Glutamatergic neuron (in vitro differentiated cells): Measurements from ENCODE around the gene CDC73. TPM values are rescaled to one million over a fixed set of nuclear protein-coding genes. Genes with fewer than 3 reads are reported as not detected.

Experiments used
- DNase-seq: peaks from one replicate; pipeline ENCODE4 v3.0.0; 2022
- H3K27ac Mint-ChIP-seq: one replicate; pipeline ENCODE4 v1.8.0; 2020; ENCODE audit warnings: mild to moderate bottlenecking, mixed read lengths, inconsistent platforms; ENCODE audit not compliant: unreplicated experiment
- H3K27me3 Mint-ChIP-seq: one replicate; pipeline ENCODE4 v1.8.0; 2020; ENCODE audit warnings: mild to moderate bottlenecking, moderate library complexity, mixed read lengths, inconsistent platforms; ENCODE audit not compliant: unreplicated experiment
- H3K36me3 Mint-ChIP-seq: one replicate; pipeline ENCODE4 v1.8.0; 2020; ENCODE audit warnings: mild to moderate bottlenecking, mixed read lengths, inconsistent platforms; ENCODE audit not compliant: unreplicated experiment
- H3K4me1 Mint-ChIP-seq: one replicate; pipeline ENCODE4 v1.8.0; 2020; ENCODE audit warnings: mild to moderate bottlenecking, low read depth, mixed read lengths, inconsistent platforms; ENCODE audit not compliant: unreplicated experiment
- H3K4me3 Mint-ChIP-seq: one replicate; pipeline ENCODE4 v1.8.0; 2020; ENCODE audit warnings: mild to moderate bottlenecking, mixed read lengths, inconsistent platforms; ENCODE audit not compliant: unreplicated experiment
- H3K9me3 Mint-ChIP-seq: one replicate; pipeline ENCODE4 v1.8.0; 2020; ENCODE audit warnings: mild to moderate bottlenecking, moderate library complexity, mixed read lengths, inconsistent platforms; ENCODE audit not compliant: unreplicated experiment
- total RNA-seq: library from RNA; stranded (reverse); fragmentation: NEBNext Ultra II Directional; extraction: Animal tissue kit (Norgen Biotek cat#: 25700); gene quantifications from one replicate; pipeline ENCODE4 v1.2.1, GENCODE V29; 2021; ENCODE audit not compliant: unreplicated experiment
- TF ChIP-seq, protein P1 (sequence below): fragments of 200-600 bp; sonication (generic); IDR thresholded peaks from one replicate; pipeline ENCODE4 v1.5.0; 2021; ENCODE audit not compliant: partially characterized antibody, unreplicated experiment

The CDC73 gene
- total RNA-seq, 1 donor from 2014 or later: 40.0 TPM

- TF ChIP-seq, protein P1, sequence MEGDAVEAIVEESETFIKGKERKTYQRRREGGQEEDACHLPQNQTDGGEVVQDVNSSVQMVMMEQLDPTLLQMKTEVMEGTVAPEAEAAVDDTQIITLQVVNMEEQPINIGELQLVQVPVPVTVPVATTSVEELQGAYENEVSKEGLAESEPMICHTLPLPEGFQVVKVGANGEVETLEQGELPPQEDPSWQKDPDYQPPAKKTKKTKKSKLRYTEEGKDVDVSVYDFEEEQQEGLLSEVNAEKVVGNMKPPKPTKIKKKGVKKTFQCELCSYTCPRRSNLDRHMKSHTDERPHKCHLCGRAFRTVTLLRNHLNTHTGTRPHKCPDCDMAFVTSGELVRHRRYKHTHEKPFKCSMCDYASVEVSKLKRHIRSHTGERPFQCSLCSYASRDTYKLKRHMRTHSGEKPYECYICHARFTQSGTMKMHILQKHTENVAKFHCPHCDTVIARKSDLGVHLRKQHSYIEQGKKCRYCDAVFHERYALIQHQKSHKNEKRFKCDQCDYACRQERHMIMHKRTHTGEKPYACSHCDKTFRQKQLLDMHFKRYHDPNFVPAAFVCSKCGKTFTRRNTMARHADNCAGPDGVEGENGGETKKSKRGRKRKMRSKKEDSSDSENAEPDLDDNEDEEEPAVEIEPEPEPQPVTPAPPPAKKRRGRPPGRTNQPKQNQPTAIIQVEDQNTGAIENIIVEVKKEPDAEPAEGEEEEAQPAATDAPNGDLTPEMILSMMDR: no peak
- no peak for DNase-seq
These were observed 67.7 kb downstream of the CDC73 start for GRCh38 chr1:193189442-193190095.

GRCh38 chr1:193190096-193190744, 68.4 kb downstream of the CDC73 start:
- Mint-ChIP-seq H3K27me3 (peaks cover 19% of the 10 kb centered on the region), H3K4me3 (peak overlapping the region; percentile 23), H3K27ac (peak overlapping the region; percentile 23), H3K36me3 (peaks cover 13% of the 10 kb centered on the region), H3K9me3 (peaks cover 16% of the 10 kb centered on the region), H3K4me1 (peaks cover 18% of the 10 kb centered on the region)
- TF ChIP-seq, protein P1: no peak
- DNase-seq: no peak

More at GRCh38 chr1:193189442-193190095, 67.7 kb downstream of the CDC73 start:
- H3K36me3 Mint-ChIP-seq: peaks cover 19% of the 10 kb centered on the region
- peak overlapping the region; percentile 60 for H3K27ac Mint-ChIP-seq
- H3K9me3 Mint-ChIP-seq: peaks cover 17% of the 10 kb centered on the region
- H3K4me3 Mint-ChIP-seq: peak overlapping the region; percentile 23
- peaks cover 18% of the 10 kb centered on the region for H3K4me1 Mint-ChIP-seq
- peaks cover 22% of the 10 kb centered on the region for H3K27me3 Mint-ChIP-seq

GRCh38 chr1:193192586-193192985, 70.8 kb downstream of the CDC73 start:
- Mint-ChIP-seq H3K4me3 (no peak overlapping the region), H3K9me3 (no peaks in the 10 kb centered on the region), H3K4me1 (peaks cover 18% of the 10 kb centered on the region), H3K27ac (no peak overlapping the region), H3K36me3 (peaks cover 10% of the 10 kb centered on the region), H3K27me3 (peaks cover 1% of the 10 kb centered on the region)
- no peak for DNase-seq
- TF ChIP-seq, protein P1: no peak

DNA sequence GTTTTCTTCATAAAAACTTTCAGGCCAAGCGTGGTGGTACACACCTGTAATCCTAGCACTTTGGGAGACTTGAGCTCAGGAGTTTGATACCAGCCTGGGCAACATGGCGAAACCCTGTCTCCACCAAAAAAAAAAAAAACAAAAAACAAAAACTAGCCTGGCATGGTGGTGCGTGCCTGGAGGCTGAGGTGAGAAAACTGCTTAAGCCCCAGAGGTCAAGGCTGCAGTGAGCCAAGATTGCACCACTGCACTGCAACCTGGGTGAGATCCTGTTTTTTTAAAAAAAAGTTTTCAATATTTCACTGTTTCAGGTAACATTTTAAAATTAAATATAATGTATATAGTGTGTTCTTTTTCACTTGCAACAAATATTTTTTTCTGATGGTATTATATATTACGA, 78.1 kb downstream of the CDC73 start:
- no peak overlapping the region for H3K4me3 Mint-ChIP-seq
- H3K9me3 Mint-ChIP-seq: no peaks in the 10 kb centered on the region
- H3K27me3 Mint-ChIP-seq: peaks cover 2% of the 10 kb centered on the region
- H3K36me3 Mint-ChIP-seq: no peaks in the 10 kb centered on the region
- H3K27ac Mint-ChIP-seq: no peak overlapping the region
- DNase-seq: no peak
- TF ChIP-seq, protein P1: no peak
- no peaks in the 10 kb centered on the region for H3K4me1 Mint-ChIP-seq

- Mint-ChIP-seq H3K4me3 (no peak overlapping the region), H3K27ac (no peak overlapping the region), H3K4me1 (no peaks in the 10 kb centered on the region), H3K36me3 (no peaks in the 10 kb centered on the region), H3K9me3 (peaks cover 3% of the 10 kb centered on the region), H3K27me3 (peaks cover 2% of the 10 kb centered on the region)
- TF ChIP-seq, protein P1: no peak
- no peak for DNase-seq
These were observed 79.2 kb downstream of the CDC73 start for GRCh38 chr1:193201021-193201420.
